B cell (primary cell): Measurements from ENCODE around the gene KCNH3. TPM values are rescaled to one million over a fixed set of nuclear protein-coding genes. Genes with fewer than 3 reads are reported as not detected.

Experiments used
- ATAC-seq: fragments of 200-7000 bp; cut with Tn5 transposase; one replicate; pipeline ENCODE4 v1.10.0; 2021; ENCODE audit warnings: low read depth, mild to moderate bottlenecking, moderate number of reproducible peaks, moderate library complexity
- CTCF ChIA-PET: fragments of 350-600 bp; sonication (Branson Sonifier 250); formaldehyde crosslinking; loops from one replicate; lab custom pipeline; 2021; ENCODE audit warnings: antibody characterized with exemption, inconsistent platforms; lab: Charles Lee
- POLR2A ChIA-PET: fragments of 350-600 bp; sonication (Branson Sonifier 250); formaldehyde crosslinking; loops from one replicate; lab custom pipeline; 2021; ENCODE audit warnings: antibody characterized with exemption; lab: Charles Lee
- DNase-seq: peaks from one replicate; pipeline ENCODE4 v3.0.0; 2013
- H2AFZ ChIP-seq: 2 replicates; pipeline ENCODE4 v1.6.1; 2012; ENCODE audit warnings: mild to moderate bottlenecking, low read depth, low read length; ENCODE audit not compliant: insufficient read depth, poor library complexity, severe bottlenecking
- H3K27ac ChIP-seq, 2 donors: 1 replicate in 1 of 2; 2 replicates in 1 of 2; pipeline ENCODE4 v1.5.1; 2012 to 2013; ENCODE audit warnings: low read length in 2 of 2, mild to moderate bottlenecking in 2 of 2, moderate library complexity in 1 of 2
- H3K27me3 ChIP-seq, 4 experiments: fragments of 200-600 bp in 1 of 4; sonication (generic) in 1 of 4; replicated peaks in 1 of 4; 1 replicate in 2 of 4; 2 replicates in 2 of 4; pipeline versions ENCODE4 v1.6.1 to v1.7.0; 2013 to 2016; ENCODE audit warnings: low read length in 3 of 4, mild to moderate bottlenecking in 2 of 4, mixed read lengths in 1 of 4, moderate library complexity in 1 of 4; ENCODE audit not compliant: insufficient read depth in 4 of 4, control insufficient read depth in 3 of 4; ENCODE audit errors: control extremely low read depth in 1 of 4
- H3K36me3 ChIP-seq, 2 experiments: replicated peaks in 1 of 2; 1 replicate in 1 of 2; 2 replicates in 1 of 2; pipeline versions ENCODE4 v1.6.1 to v1.7.1; 2013; ENCODE audit warnings: low read length in 1 of 2; ENCODE audit not compliant: insufficient read depth in 2 of 2, control insufficient read depth in 1 of 2; ENCODE audit errors: control extremely low read depth in 1 of 2, extremely low read depth in 1 of 2
- H3K4me1 ChIP-seq, 2 donors: fragments of 200-600 bp in 1 of 2; sonication (generic) in 1 of 2; 1 replicate in 1 of 2; 2 replicates in 1 of 2; pipeline versions ENCODE4 v1.5.1 to v1.6.1; 2013 to 2017; ENCODE audit warnings: low read length in 2 of 2; ENCODE audit not compliant: control insufficient read depth in 2 of 2, insufficient read depth in 2 of 2
- H3K4me2 ChIP-seq: replicated peaks from 2 replicates; pipeline ENCODE3; 2012; ENCODE audit warnings: mild to moderate bottlenecking, low read depth, low read length; ENCODE audit not compliant: poor library complexity, severe bottlenecking
- H3K4me3 ChIP-seq, 5 experiments: fragments of 200-600 bp in 1 of 5; sonication (generic) in 1 of 5; 1 replicate in 3 of 5; 2 replicates in 2 of 5; pipeline versions ENCODE4 v1.5.1 to v1.7.0; 2011 to 2016; ENCODE audit warnings: low read length in 4 of 5, mild to moderate bottlenecking in 4 of 5, low read depth in 2 of 5, control low read depth in 1 of 5, moderate library complexity in 1 of 5; ENCODE audit not compliant: insufficient read depth in 1 of 5; ENCODE audit errors: control extremely low read depth in 1 of 5, extremely low read depth in 1 of 5
- H3K79me2 ChIP-seq: fragments of 200-600 bp; sonication (generic); one replicate; pipeline ENCODE4 v1.6.0; 2016; ENCODE audit warnings: low read length; ENCODE audit not compliant: control insufficient read depth, insufficient read depth
- H3K9ac ChIP-seq: fragments of 200-600 bp; sonication (generic); 2 replicates; pipeline ENCODE4 v1.6.1; 2017; ENCODE audit warnings: mild to moderate bottlenecking, low read length, moderate library complexity
- H3K9me3 ChIP-seq, 3 donors: one replicate each; pipeline versions ENCODE4 v1.6.1 to v1.7.1; 2013; ENCODE audit warnings: low read length in 2 of 3; ENCODE audit not compliant: control insufficient read depth in 2 of 3, insufficient read depth in 1 of 3; ENCODE audit errors: control extremely low read depth in 1 of 3
- H4K20me1 ChIP-seq: 2 replicates; pipeline ENCODE4 v1.6.0; 2012; ENCODE audit warnings: mild to moderate bottlenecking, low read length; ENCODE audit not compliant: insufficient read depth, control insufficient read depth, poor library complexity, severe bottlenecking
- H3K27ac Mint-ChIP-seq: one replicate; pipeline ENCODE4 v1.8.0; 2021; ENCODE audit warnings: mixed read lengths
- H3K27me3 Mint-ChIP-seq: one replicate; pipeline ENCODE4 v1.8.0; 2021; ENCODE audit warnings: mixed read lengths
- H3K4me1 Mint-ChIP-seq: one replicate; pipeline ENCODE4 v1.8.0; 2021; ENCODE audit warnings: mixed read lengths
- H3K4me3 Mint-ChIP-seq: one replicate; pipeline ENCODE4 v1.8.0; 2021; ENCODE audit warnings: mixed read lengths
- H3K9me3 Mint-ChIP-seq: one replicate; pipeline ENCODE4 v1.8.0; 2022; ENCODE audit warnings: mixed read lengths; ENCODE audit not compliant: insufficient read depth
- EZH2 ChIP-seq: IDR thresholded peaks from 2 replicates; pipeline ENCODE4 v1.6.1; 2012; ENCODE audit warnings: borderline replicate concordance, low read depth, mild to moderate bottlenecking, moderate library complexity, low read length; ENCODE audit not compliant: insufficient read depth, poor library complexity, severe bottlenecking
- WGBS: methylation state at CpG from one replicate; pipeline ENCODE4 v1.1.5; 2013; ENCODE audit warnings: missing lambda C conversion rate; ENCODE audit not compliant: insufficient coverage; 5-methylcytosine and 5-hydroxymethylcytosine counted together
- intact Hi-C: fragments of 100-400 bp; cut with micrococcal nuclease; formaldehyde crosslinking; loops from one replicate; pipeline ENCODE4 v1.10.0; 2022
- polyA plus RNA-seq: library from polyadenylated mRNA; depleted of rRNA; stranded (reverse); fragments of >200 nt; gene quantifications from 2 replicates; pipeline ENCODE4 v1.2.3, GENCODE V29; 2012
- total RNA-seq, 2 donors: library from RNA; stranded (reverse); fragments of 120-200 nt in 1 of 2; gene quantifications; 1 replicate in 1 of 2; 2 replicates in 1 of 2; pipeline versions ENCODE4 v1.2.3 to v1.2.4, GENCODE V29; 2013 to 2022
- TF ChIP-seq, protein P1 (sequence below): fragments of 200-600 bp; IDR thresholded peaks from one replicate; pipeline ENCODE4 v1.8.0; 2022; ENCODE audit warnings: antibody characterized with exemption, mild to moderate bottlenecking

Gene KCNH3
- total and polyA plus RNA-seq, 2 donors (not counting 1 experiment from before 2014, with no cell fraction given): 0.49 to 0.54 TPM

- H2AFZ ChIP-seq: no peak overlapping the region
- no peak for DNase-seq
- POLR2A ChIA-PET: no interaction called here
- WGBS: 73% methylated on average over 7 of the region's 8 CpGs
- H3K36me3 ChIP-seq: peaks cover 0 to 57% of the 10 kb centered on the region in 2 experiments
- no peak for TF ChIP-seq EZH2
- TF ChIP-seq, protein P1, sequence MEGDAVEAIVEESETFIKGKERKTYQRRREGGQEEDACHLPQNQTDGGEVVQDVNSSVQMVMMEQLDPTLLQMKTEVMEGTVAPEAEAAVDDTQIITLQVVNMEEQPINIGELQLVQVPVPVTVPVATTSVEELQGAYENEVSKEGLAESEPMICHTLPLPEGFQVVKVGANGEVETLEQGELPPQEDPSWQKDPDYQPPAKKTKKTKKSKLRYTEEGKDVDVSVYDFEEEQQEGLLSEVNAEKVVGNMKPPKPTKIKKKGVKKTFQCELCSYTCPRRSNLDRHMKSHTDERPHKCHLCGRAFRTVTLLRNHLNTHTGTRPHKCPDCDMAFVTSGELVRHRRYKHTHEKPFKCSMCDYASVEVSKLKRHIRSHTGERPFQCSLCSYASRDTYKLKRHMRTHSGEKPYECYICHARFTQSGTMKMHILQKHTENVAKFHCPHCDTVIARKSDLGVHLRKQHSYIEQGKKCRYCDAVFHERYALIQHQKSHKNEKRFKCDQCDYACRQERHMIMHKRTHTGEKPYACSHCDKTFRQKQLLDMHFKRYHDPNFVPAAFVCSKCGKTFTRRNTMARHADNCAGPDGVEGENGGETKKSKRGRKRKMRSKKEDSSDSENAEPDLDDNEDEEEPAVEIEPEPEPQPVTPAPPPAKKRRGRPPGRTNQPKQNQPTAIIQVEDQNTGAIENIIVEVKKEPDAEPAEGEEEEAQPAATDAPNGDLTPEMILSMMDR: no peak
- CTCF ChIA-PET: interaction anchor here (0.9 to 1.4 kb wide), 3 partner anchors 10 to 18 kb away, joined by 3 to 5 read pairs (median 3); no protein-coding TSS in a partner anchor
- Mint-ChIP-seq H3K27me3 (no peaks in the 10 kb centered on the region), H3K9me3 (no peaks in the 10 kb centered on the region), H3K4me1 (peaks cover 20% of the 10 kb centered on the region), H3K27ac (no peak overlapping the region), H3K4me3 (no peak overlapping the region)
- H3K79me2 ChIP-seq: peaks cover 43% of the 10 kb centered on the region
- no peaks in the 10 kb centered on the region for H3K9me3 ChIP-seq
- peaks cover 15 to 25% of the 10 kb centered on the region in 2 donors for H3K4me1 ChIP-seq
- intact Hi-C loops: loop anchor here (5.0 kb wide), 1 partner anchor 262 kb away; the partner anchor contains the start of gene NCKAP5L
- no peak for ATAC-seq
- no peak overlapping the region for H3K4me2 ChIP-seq
- peaks cover 35% of the 10 kb centered on the region for H4K20me1 ChIP-seq
- H3K4me3 ChIP-seq: no peak overlapping the region
- no peaks in the 10 kb centered on the region for H3K27me3 ChIP-seq
- no peak overlapping the region for H3K9ac ChIP-seq
- no peak overlapping the region for H3K27ac ChIP-seq
Observed at GRCh38 chr12:49564686-49565405, 26.0 kb downstream of the KCNH3 start.
